Fibroblast of gingiva (primary cell): ENCODE results near the gene CST6.
A peak's percentile ranks its signal among the peaks of the same experiment; 100 is the strongest.
"Not testable (repeated sequence)": the region's sequence is repeated elsewhere in the genome, so short reads cannot be mapped to it uniquely, and the experiment has no call there.

ENCODE experiments used
- DNase-seq: peaks from one replicate; pipeline ENCODE4 v3.0.0-alpha.2; 2011; ENCODE audit warnings: low read depth

Gene CST6

DNA sequence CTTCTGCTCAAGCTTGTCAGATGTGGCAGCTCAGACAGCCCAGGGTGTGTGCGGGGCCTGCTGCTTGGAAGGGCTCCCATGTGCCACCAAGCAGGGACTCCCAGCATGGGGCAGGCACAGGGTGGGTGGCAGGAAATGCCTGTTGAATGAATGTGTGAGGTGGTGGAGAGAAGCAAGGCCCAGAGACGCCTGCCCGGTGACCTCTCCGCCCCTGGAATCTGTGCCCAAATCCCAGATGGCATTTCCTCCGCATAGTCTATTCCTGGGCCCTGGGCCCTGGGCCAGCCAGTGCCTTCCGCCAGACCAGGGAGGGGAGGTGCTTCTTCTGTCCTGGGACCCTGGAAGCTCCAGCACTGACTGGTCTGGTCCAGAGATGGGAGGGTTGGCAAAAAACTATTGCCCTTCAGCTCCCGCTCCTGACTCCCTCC is 3.7 kb downstream of the CST6 start:
- peak; percentile 68 for DNase-seq

GRCh38 chr11:66015936-66016792 is 4.4 kb downstream of the CST6 start:
- DNase-seq = no peak

GRCh38 chr11:66016793-66017177 is 5.0 kb downstream of the CST6 start:
- no peak for DNase-seq

GRCh38 chr11:66017321-66017720 is 5.5 kb downstream of the CST6 start:
- no peak for DNase-seq

DNA sequence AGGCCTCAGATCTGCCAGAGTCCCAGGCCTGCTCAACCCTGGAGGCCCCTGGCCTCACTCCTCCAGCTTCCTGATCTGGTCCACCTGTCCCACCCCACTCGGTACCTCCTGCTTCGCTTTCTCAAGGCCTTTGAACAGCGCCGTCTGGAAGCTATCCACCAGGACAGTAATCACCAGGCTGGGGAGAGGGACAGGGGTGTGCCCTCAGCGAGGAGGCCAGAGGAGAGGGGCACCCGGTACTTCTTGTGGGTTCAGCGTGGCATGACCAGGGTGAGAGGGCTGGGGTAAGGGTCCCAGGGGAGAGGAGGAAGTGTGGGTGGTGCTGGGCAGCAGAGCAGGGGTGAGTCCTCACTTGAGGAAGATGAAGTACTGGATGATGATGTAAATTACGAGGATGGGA is 8.4 kb downstream of the CST6 start:
- DNase-seq = no peak

DNA sequence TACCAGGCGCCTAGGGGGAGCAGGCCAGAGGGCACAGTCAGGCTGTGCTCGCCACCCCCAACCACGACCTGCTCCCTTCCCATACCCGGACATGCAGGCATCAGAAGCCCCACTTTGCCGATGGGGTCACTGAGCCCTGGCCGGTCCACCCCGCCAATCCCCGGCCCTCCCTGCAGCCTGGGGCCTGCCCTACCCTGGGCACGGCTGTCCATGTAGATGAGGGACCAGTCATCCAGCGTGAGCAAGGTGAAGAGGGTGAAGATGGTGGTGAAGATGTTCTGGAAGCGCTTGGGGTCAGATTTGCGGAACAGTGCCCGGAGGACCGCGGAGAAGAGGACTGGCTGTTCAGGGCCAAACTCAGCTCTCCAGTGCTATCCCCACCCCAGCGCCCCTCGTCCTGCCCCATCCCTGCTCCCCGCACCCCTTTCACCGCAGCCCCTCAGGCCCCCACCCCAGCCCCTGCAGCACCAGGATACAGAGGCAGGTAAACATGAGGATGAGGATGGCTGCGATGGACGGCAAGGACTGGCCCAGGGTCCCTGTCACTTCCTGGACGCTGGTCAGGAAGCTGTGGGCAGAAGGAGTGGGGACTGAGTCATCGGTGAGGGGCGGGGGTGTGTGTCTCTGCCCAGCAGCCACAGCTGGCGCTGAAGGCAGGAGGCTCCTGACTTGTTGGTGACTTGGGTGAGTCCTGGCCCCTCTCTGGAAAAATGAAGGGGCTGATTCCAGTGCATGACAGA is 9.0 kb downstream of the CST6 start:
- DNase-seq = peak; percentile 69

DNA sequence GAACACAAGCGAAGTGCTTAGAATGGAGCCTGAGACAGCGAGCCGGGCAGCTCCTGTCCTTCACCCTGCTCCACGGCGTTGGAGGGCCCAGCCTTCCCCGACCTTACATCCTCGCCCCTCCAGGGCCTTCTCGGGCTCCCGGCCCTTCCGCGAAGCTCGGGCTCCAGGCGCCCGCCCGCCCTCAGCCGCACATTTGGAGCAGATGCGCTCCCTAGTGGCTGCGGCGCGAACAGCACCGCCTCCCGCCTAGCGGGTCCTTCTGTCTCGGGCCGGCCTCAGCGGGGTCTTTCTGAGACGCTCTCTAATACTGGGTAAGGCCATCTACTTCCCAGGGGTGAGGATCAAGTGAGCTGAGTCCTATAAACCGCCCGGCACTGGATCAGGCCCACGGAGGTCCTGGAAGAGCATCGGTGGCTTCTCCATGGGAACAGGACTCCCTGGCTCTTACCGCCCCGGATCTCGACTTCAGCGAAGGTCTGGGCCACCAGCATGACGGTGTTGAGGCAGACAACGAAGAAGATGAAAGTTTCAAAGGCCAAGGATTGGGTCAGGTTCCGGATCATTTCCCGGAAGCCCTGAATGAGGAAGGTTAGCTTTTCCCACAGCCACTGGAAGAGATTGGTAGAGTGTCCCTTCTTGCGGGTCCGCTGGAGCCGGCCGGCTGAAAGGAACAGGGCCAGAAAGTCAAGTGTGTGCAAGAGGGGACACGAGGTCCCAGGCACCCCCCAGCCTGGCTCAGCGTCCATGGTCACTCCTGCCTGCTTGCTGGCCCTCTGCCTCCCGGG is 10.8 kb downstream of the CST6 start:
- DNase-seq = peak; percentile 45

- not testable (repeated sequence) for DNase-seq
Observed at GRCh38 chr11:66023186-66023440, 11.3 kb downstream of the CST6 start.

- DNase-seq = no peak
Observed at GRCh38 chr11:66026017-66026529, 14.3 kb downstream of the CST6 start, which contains the start of gene CATSPER1. CATSPER1 (minus strand) TSS chr11:66026479; CDS start chr11:66026379, 100 bp downstream.

DNA sequence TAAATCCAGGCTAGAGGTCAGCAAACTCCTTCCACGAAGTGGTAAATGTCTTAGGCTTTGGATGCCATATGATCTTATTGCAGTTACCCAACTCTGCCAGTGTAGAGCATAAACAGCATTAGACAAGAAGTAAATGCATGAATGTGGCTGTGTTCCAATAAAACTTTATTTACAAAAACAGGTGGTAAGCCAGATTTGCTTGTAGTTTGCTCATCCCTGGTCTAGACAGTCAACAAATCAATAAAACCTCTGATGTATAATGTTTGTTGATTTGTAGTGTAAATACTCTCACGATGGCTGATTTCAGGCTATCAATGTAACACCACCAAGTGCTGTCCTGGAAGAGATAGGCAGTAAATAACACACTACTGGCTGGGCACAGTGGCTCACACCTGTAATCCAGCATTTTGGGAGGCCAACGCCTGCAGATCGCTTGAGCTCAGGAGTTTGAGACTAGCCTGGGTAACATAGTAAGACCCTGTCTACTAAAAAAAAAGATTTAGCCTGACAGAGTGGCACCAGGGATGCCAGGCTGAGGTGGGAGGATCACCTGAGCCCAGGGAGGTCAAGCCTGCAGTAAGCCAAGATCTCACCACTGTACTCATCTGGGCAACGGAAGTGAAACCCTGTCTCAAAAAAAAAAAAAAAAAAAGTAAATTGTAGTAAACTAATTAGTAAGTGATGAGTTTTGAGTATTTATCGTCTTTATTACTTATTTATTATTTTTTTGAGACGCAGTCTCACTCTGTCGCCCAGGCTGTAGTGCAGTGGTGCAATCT is 21.3 kb downstream of the CST6 start:
- DNase-seq = no peak

- no peak for DNase-seq
Observed at GRCh38 chr11:66035653-66036333, 24.0 kb downstream of the CST6 start.

DNA sequence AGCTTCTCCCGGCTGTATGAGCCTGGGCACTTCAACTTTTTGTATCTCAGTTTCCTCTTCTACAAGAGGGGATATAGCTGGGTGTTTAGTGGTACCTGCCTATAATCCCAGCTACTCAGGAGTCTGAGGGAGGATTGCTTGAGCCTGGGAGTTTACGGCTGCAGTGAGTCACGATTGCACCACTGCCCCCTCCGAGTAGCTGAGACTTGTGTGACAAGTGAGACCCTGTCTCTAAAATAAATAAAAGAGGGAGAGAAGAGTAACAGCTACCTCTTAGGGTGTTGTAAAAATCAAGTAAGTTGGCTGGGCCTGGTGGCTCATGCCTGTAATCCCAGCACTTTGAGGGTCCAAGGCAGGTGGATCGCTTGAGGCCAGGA is 24.5 kb downstream of the CST6 start:
- no peak for DNase-seq

DNA sequence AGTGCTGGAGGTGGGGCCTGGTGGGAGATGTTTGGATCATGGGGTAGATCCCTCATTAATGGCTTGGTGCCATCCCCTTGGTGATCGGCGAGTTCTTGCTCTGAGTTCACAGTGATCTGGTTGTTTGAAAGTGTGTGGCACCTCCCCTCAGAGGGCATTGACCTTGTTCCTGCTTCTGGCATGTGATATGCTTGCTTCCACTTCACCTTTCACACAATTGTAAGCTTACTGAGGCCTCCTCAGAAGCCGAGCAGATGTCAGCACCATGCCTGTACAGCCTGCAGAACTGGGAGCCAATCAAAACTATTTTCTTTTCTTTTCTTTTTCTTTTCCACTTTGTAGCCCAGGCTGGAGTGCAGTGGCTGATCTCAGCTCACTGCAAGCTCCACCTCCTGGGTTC is 25.5 kb downstream of the CST6 start:
- no peak for DNase-seq

GRCh38 chr11:66039765-66040164 is 28.0 kb downstream of the CST6 start:
- DNase-seq = no peak

DNA sequence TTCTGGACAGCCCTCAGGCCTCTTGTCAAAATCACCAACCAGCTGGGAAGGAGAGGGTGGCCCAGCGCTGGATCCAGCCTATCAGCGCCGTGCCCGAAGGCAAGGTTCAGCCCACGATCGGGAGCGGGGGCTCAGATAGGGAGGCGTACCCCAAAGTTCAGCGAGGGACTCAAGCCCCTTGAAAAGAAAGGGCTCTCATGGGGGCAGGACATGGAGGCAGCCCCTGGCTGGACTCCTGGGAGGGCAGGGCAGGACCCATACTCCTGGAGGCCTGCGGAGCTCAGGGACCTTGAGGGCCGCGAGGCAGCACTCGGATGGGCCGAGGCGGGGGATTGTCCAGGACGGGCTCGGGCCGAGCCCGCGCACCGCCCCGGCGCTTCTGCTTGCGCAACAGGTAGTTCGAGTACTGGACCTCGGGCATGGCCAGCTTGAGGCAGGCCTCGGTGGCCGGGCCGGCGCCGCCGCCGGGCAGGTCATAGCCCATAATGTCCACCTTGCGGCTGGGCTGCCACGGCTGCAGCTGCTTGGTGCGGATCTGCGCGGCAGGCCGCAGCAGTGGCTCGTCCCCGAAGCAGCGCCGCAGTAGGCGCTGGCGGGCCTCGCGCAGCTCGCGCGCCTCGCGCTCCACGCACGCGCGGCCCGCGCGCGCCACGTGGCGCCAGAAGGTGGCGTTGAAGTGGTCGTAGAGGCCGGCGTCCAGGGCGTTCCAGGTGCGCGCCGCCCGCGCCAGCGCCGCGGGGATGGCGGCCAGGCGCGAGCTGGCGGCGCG is 30.6 kb downstream of the CST6 start:
- no peak for DNase-seq

DNA sequence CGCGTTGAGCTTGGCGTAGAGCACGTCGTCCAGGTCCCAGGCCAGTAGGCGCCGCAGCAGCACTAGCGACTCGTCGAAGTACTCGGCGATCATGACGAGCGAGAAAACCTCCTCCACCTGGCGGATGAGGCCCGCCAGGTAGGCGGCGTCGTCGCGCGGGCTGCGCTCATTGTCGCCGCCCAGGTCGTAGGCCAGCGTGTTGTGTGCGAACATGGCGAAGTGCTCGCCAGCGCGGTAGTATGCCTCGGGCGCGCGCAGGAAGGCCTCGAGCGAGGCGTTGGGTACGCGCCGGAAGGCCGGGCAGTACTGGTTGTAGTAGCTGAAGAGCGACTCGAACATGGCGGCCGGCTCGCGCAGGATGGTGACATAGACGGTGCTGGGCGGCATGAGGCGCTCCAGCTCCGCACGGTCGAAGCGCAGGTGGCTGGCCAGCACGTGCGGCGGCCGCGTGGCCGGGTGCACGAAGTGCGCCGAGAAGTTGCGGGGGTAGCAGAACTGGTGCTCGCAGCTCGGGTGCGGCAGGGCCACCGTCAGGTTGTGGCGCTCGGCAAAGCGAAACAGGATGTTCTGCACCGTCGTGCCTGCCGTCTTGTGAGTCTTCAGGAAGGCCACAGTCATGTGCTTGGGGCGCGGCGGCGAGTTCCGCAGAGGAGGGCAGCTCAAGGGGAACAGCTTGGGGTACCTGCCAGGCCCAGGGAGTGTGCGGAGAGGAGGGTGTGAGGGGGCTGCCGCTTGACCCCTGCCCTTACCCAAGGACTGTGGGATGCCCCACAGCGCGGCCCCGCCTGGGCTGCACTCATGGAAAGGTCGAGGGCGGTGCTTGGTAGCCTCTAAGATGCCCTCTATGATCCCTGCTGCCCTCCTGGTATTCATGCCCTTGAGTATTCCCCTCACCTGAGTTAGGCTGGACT is 31.4 kb downstream of the CST6 start:
- no peak for DNase-seq

DNA sequence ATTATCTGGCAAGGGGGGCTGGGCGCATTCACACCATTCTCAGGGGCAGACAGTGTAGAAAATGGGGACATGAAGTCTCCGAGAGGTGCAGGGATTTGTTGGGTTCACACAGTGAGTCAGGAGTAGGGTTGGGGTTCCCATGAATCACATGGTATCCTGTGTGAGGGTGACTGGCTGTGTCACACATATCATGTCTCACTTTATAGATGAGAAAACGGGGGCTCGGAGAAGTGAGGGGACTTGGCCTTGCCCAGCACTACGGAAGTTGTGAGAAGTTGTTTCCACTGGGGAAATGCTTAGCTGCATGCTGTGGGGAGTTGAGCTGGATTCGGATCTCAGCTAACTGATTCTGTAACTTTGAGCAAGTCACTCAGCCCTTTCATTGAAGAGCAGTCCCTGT is 32.9 kb downstream of the CST6 start:
- no peak for DNase-seq

GRCh38 chr11:66045177-66045639 is 33.4 kb downstream of the CST6 start:
- peak; percentile 64 for DNase-seq

GRCh38 chr11:66046901-66047300 is 35.1 kb downstream of the CST6 start:
- DNase-seq = no peak
